Measurements from ENCODE around the gene ADARB2.
"Not testable (repeated sequence)": the region's sequence is repeated elsewhere in the genome, so short reads cannot be mapped to it uniquely, and the experiment has no call there.

ADARB2 gene

GRCh38 chr10:1434202-1434601 is 303.1 kb downstream of the ADARB2 start:
- Histone ChIP-seq H3K4me1 (ENCODE audit: control insufficient read depth, low read length) (peaks cover 21% of the 10 kb centered on the region), H3K4me2 (ENCODE audit: low read length) (no peak overlapping the region), H3K27me3 (ENCODE audit: control insufficient read depth, low read length) (no peaks in the 10 kb centered on the region), H3K4me3 (ENCODE audit: low read length) (no peak overlapping the region), H3K36me3 (ENCODE audit: control insufficient read depth, low read length) (no peaks in the 10 kb centered on the region), H3K9me2 (replicated peaks; ENCODE audit: control insufficient read depth, low read length) (no peaks in the 10 kb centered on the region), H3K27ac (ENCODE audit: low read depth, low read length) (no peak overlapping the region), H3K9me3 (ENCODE audit: control insufficient read depth, insufficient read depth, low read length) (peaks cover 7% of the 10 kb centered on the region), H4K20me1 (ENCODE audit: control insufficient read depth, insufficient read depth, low read depth, low read length) (no peaks in the 10 kb centered on the region), H3K79me2 (ENCODE audit: control insufficient read depth, low read length) (no peaks in the 10 kb centered on the region), H3F3A (ENCODE audit: control insufficient read depth, insufficient read depth) (peaks cover 13% of the 10 kb centered on the region)
- TF ChIP-seq EZH2phosphoT487 (IDR thresholded peaks at IDR 0.05; ENCODE audit: borderline replicate concordance, low read length) (no peak), CTCF (IDR thresholded peaks at IDR 0.05; ENCODE audit: low read depth, low read length, poor library complexity, severe bottlenecking) (no peak)

GRCh38 chr10:1432161-1432560 is 305.2 kb downstream of the ADARB2 start:
- no peak overlapping the region for H3K4me3 ChIP-seq (ENCODE audit: low read length)
- H3K79me2 ChIP-seq (ENCODE audit: control insufficient read depth, low read length), result no peaks in the 10 kb centered on the region
- no peaks in the 10 kb centered on the region for H3K36me3 ChIP-seq (ENCODE audit: control insufficient read depth, low read length)
- H3K27ac ChIP-seq (ENCODE audit: low read depth, low read length), result no peak overlapping the region
- no peak overlapping the region for H3K4me2 ChIP-seq (ENCODE audit: low read length)
- H3F3A ChIP-seq (ENCODE audit: control insufficient read depth, insufficient read depth), result peaks cover 18% of the 10 kb centered on the region
- no peaks in the 10 kb centered on the region for H3K9me2 ChIP-seq (replicated peaks; ENCODE audit: control insufficient read depth, low read length)
- TF ChIP-seq CTCF (IDR thresholded peaks at IDR 0.05; ENCODE audit: low read depth, low read length, poor library complexity, severe bottlenecking), result no peak
- no peak for TF ChIP-seq EZH2phosphoT487 (IDR thresholded peaks at IDR 0.05; ENCODE audit: borderline replicate concordance, low read length)
- no peaks in the 10 kb centered on the region for H3K27me3 ChIP-seq (ENCODE audit: control insufficient read depth, low read length)
- peaks cover 7% of the 10 kb centered on the region for H3K9me3 ChIP-seq (ENCODE audit: control insufficient read depth, insufficient read depth, low read length)
- H3K4me1 ChIP-seq (ENCODE audit: control insufficient read depth, low read length), result peaks cover 41% of the 10 kb centered on the region
- H4K20me1 ChIP-seq (ENCODE audit: control insufficient read depth, insufficient read depth, low read depth, low read length), result no peaks in the 10 kb centered on the region

- TF ChIP-seq EZH2phosphoT487 (IDR thresholded peaks at IDR 0.05; ENCODE audit: borderline replicate concordance, low read length) (no peak), CTCF (IDR thresholded peaks at IDR 0.05; ENCODE audit: low read depth, low read length, poor library complexity, severe bottlenecking) (no peak)
- Histone ChIP-seq H3K4me1 (ENCODE audit: control insufficient read depth, low read length) (peaks cover 48% of the 10 kb centered on the region), H3K4me2 (ENCODE audit: low read length) (no peak overlapping the region), H3K4me3 (ENCODE audit: low read length) (no peak overlapping the region), H3K79me2 (ENCODE audit: control insufficient read depth, low read length) (no peaks in the 10 kb centered on the region), H3F3A (ENCODE audit: control insufficient read depth, insufficient read depth) (peaks cover 20% of the 10 kb centered on the region), H3K9me3 (ENCODE audit: control insufficient read depth, insufficient read depth, low read length) (peaks cover 7% of the 10 kb centered on the region), H3K9me2 (replicated peaks; ENCODE audit: control insufficient read depth, low read length) (no peaks in the 10 kb centered on the region), H4K20me1 (ENCODE audit: control insufficient read depth, insufficient read depth, low read depth, low read length) (no peaks in the 10 kb centered on the region), H3K27me3 (ENCODE audit: control insufficient read depth, low read length) (no peaks in the 10 kb centered on the region), H3K36me3 (ENCODE audit: control insufficient read depth, low read length) (no peaks in the 10 kb centered on the region), H3K27ac (ENCODE audit: low read depth, low read length) (no peak overlapping the region)
Observed at GRCh38 chr10:1431229-1431628, 306.1 kb downstream of the ADARB2 start.

GRCh38 chr10:1427521-1428186 is 309.7 kb downstream of the ADARB2 start:
- peak overlapping the region; percentile 29 for H3K4me3 ChIP-seq (ENCODE audit: low read length)
- H3K27me3 ChIP-seq (ENCODE audit: control insufficient read depth, low read length); H3K36me3 ChIP-seq (ENCODE audit: control insufficient read depth, low read length); H3K9me2 ChIP-seq (replicated peaks; ENCODE audit: control insufficient read depth, low read length); H3K9me3 ChIP-seq (ENCODE audit: control insufficient read depth, insufficient read depth, low read length); H3K79me2 ChIP-seq (ENCODE audit: control insufficient read depth, low read length); H4K20me1 ChIP-seq (ENCODE audit: control insufficient read depth, insufficient read depth, low read depth, low read length): not testable (repeated sequence)
- H3K27ac ChIP-seq (ENCODE audit: low read depth, low read length), result peak overlapping the region; percentile 79
- peaks cover 42% of the 10 kb centered on the region for H3F3A ChIP-seq (ENCODE audit: control insufficient read depth, insufficient read depth)
- peak overlapping the region; percentile 66 for H3K4me2 ChIP-seq (ENCODE audit: low read length)
- H3K4me1 ChIP-seq (ENCODE audit: control insufficient read depth, low read length), result peaks cover 73% of the 10 kb centered on the region

Data from DOHH2 (cell line).